Esophagus (tissue), 2 donors: Measurements from ENCODE around the gene SLIT3. TPM values are rescaled to one million over a fixed set of nuclear protein-coding genes. Genes with fewer than 3 reads are reported as not detected.

Experiments
- H3K27ac ChIP-seq, 2 donors: one replicate each; pipeline ENCODE4 v1.5.1; 2013; ENCODE audit warnings: low read depth in 2 of 2, mild to moderate bottlenecking in 2 of 2, inconsistent platforms in 1 of 2, low read length in 1 of 2, moderate library complexity in 1 of 2
- H3K27me3 ChIP-seq, 2 donors: one replicate each; pipeline ENCODE4 v1.6.1; 2013; ENCODE audit warnings: low read length in 2 of 2, control low read depth in 1 of 2, mild to moderate bottlenecking in 1 of 2; ENCODE audit not compliant: insufficient read depth in 2 of 2, control insufficient read depth in 1 of 2
- H3K36me3 ChIP-seq, 2 donors: one replicate each; pipeline ENCODE4 v1.6.1; 2013; ENCODE audit warnings: low read length in 1 of 2; ENCODE audit not compliant: control insufficient read depth in 2 of 2, insufficient read depth in 2 of 2
- H3K4me1 ChIP-seq, 2 donors: one replicate each; pipeline ENCODE4 v1.6.1; 2013; ENCODE audit warnings: low read length in 1 of 2; ENCODE audit not compliant: control insufficient read depth in 2 of 2, insufficient read depth in 2 of 2
- H3K4me3 ChIP-seq, 2 donors: one replicate each; pipeline ENCODE4 v1.5.1; 2013; ENCODE audit warnings: low read length in 2 of 2, mild to moderate bottlenecking in 2 of 2, low read depth in 1 of 2, moderate library complexity in 1 of 2
- H3K9me3 ChIP-seq, 2 donors: one replicate each; pipeline ENCODE4 v1.6.1; 2013; ENCODE audit warnings: mild to moderate bottlenecking in 2 of 2, low read depth in 1 of 2, low read length in 1 of 2, moderate library complexity in 1 of 2; ENCODE audit not compliant: control insufficient read depth in 2 of 2, insufficient read depth in 1 of 2
- WGBS, 2 donors: extraction: QIAGEN DNeasy Blood & Tissue Kit; methylation state at CpG; one replicate each; pipeline ENCODE4 v1.1.7; 2013; 5-methylcytosine and 5-hydroxymethylcytosine counted together
- polyA plus RNA-seq, 2 donors: library from polyadenylated mRNA; stranded (reverse); fragments of 200-250 nt; gene quantifications; one replicate each; pipeline ENCODE4 v1.2.3, GENCODE V29; 2013
- donor health status: healthy with polysubstance abuse.
- donor health status: Bipolar disorder and iron deficiency.

SLIT3 gene
- polyA plus RNA-seq, 2 donors = 0.53 to 2.0 TPM

GRCh38 chr5:168788107-168788506, 512.8 kb downstream of the SLIT3 start:
- no peaks in the 10 kb centered on the region for H3K4me1 ChIP-seq
- peaks cover 0 to 5% of the 10 kb centered on the region in 2 donors for H3K9me3 ChIP-seq
- H3K27ac ChIP-seq = no peak overlapping the region
- WGBS, 2 donors = 84 to 87% methylated on average over 4 of the region's 4 CpGs
- H3K27me3 ChIP-seq = no peaks in the 10 kb centered on the region
- no peak overlapping the region for H3K4me3 ChIP-seq
- H3K36me3 ChIP-seq = no peaks in the 10 kb centered on the region

GRCh38 chr5:168786147-168786546, 514.8 kb downstream of the SLIT3 start:
- WGBS, 2 donors = 64 to 73% methylated on average over 3 of the region's 3 CpGs
- Histone ChIP-seq H3K9me3 (peaks cover 0 to 5% of the 10 kb centered on the region in 2 donors), H3K27me3 (no peaks in the 10 kb centered on the region), H3K4me1 (no peaks in the 10 kb centered on the region), H3K27ac (no peak overlapping the region), H3K36me3 (no peaks in the 10 kb centered on the region), H3K4me3 (no peak overlapping the region)

- Histone ChIP-seq H3K27me3 (no peaks in the 10 kb centered on the region), H3K27ac (no peak overlapping the region), H3K4me1 (no peaks in the 10 kb centered on the region), H3K9me3 (peaks cover 0 to 5% of the 10 kb centered on the region in 2 donors), H3K4me3 (no peak overlapping the region), H3K36me3 (no peaks in the 10 kb centered on the region)
- 92 to 94% methylated on average over 4 of the region's 4 CpGs for WGBS, 2 donors
Observed at GRCh38 chr5:168784454-168784853, 516.5 kb downstream of the SLIT3 start.

- Histone ChIP-seq H3K4me1 (no peaks in the 10 kb centered on the region), H3K4me3 (no peak overlapping the region), H3K27ac (no peak overlapping the region), H3K36me3 (no peaks in the 10 kb centered on the region), H3K27me3 (no peaks in the 10 kb centered on the region), H3K9me3 (peaks cover 0 to 8% of the 10 kb centered on the region in 2 donors)
- WGBS, 2 donors = 55 to 71% methylated on average over 10 of the region's 10 CpGs
Observed at GRCh38 chr5:168781941-168782571, 518.9 kb downstream of the SLIT3 start.

- no peak overlapping the region for H3K4me3 ChIP-seq
- 81 to 89% methylated on average over 3 of the region's 3 CpGs for WGBS, 2 donors
- no peak overlapping the region for H3K27ac ChIP-seq
Observed at GRCh38 chr5:168780888-168781287, 520.1 kb downstream of the SLIT3 start.

GRCh38 chr5:168779333-168779732, 521.6 kb downstream of the SLIT3 start:
- Histone ChIP-seq H3K9me3 (peaks cover 0 to 5% of the 10 kb centered on the region in 2 donors), H3K27ac (no peak overlapping the region)
- WGBS, 2 donors = 97 to 98% methylated on average over 3 of the region's 3 CpGs

More at GRCh38 chr5:168780888-168781287, 520.1 kb downstream of the SLIT3 start:
- H3K36me3 ChIP-seq = no peaks in the 10 kb centered on the region
- no peaks in the 10 kb centered on the region for H3K4me1 ChIP-seq
- no peaks in the 10 kb centered on the region for H3K27me3 ChIP-seq
- H3K9me3 ChIP-seq = peaks cover 0 to 8% of the 10 kb centered on the region in 2 donors

GRCh38 chr5:168778536-168778935, 522.4 kb downstream of the SLIT3 start:
- Histone ChIP-seq H3K36me3 (no peaks in the 10 kb centered on the region), H3K27ac (no peak overlapping the region), H3K4me1 (no peaks in the 10 kb centered on the region), H3K9me3 (peaks cover 0 to 3% of the 10 kb centered on the region in 2 donors), H3K27me3 (no peaks in the 10 kb centered on the region), H3K4me3 (no peak overlapping the region)
- WGBS, 2 donors = 84 to 87% methylated on average over 10 of the region's 10 CpGs

More at GRCh38 chr5:168779333-168779732, 521.6 kb downstream of the SLIT3 start:
- Histone ChIP-seq H3K27me3 (no peaks in the 10 kb centered on the region), H3K4me1 (no peaks in the 10 kb centered on the region), H3K4me3 (no peak overlapping the region), H3K36me3 (no peaks in the 10 kb centered on the region)

GRCh38 chr5:168777651-168778050, 523.3 kb downstream of the SLIT3 start:
- no peak overlapping the region for H3K4me3 ChIP-seq
- H3K9me3 ChIP-seq = peaks cover 0 to 2% of the 10 kb centered on the region in 2 donors
- no peaks in the 10 kb centered on the region for H3K27me3 ChIP-seq
- H3K4me1 ChIP-seq = no peaks in the 10 kb centered on the region
- H3K36me3 ChIP-seq = no peaks in the 10 kb centered on the region
- no peak overlapping the region for H3K27ac ChIP-seq
- WGBS, 2 donors = 76 to 85% methylated on average over 2 of the region's 2 CpGs

- Histone ChIP-seq H3K4me3 (no peak overlapping the region), H3K9me3 (peaks cover 0 to 2% of the 10 kb centered on the region in 2 donors), H3K4me1 (no peaks in the 10 kb centered on the region), H3K27me3 (no peaks in the 10 kb centered on the region), H3K36me3 (no peaks in the 10 kb centered on the region), H3K27ac (no peak overlapping the region)
- WGBS, 2 donors = 72 to 74% methylated on average over 9 of the region's 9 CpGs
Observed at GRCh38 chr5:168776070-168776469, 524.9 kb downstream of the SLIT3 start.

GRCh38 chr5:168773226-168773625, 527.7 kb downstream of the SLIT3 start:
- no peak overlapping the region for H3K27ac ChIP-seq
- H3K36me3 ChIP-seq = peaks cover 0 to 2% of the 10 kb centered on the region in 2 donors
- H3K9me3 ChIP-seq = no peaks in the 10 kb centered on the region
- no peaks in the 10 kb centered on the region for H3K27me3 ChIP-seq
- H3K4me1 ChIP-seq = no peaks in the 10 kb centered on the region
- no peak overlapping the region for H3K4me3 ChIP-seq
- WGBS, 2 donors = 89 to 92% methylated on average over 9 of the region's 9 CpGs
